A549 treated with AZD9567 at 1 μM for 4 hours (cell line): ENCODE results near the gene GOLGA8N. TPM values are rescaled to one million over a fixed set of nuclear protein-coding genes. Genes with fewer than 3 reads are reported as not detected.

Source experiments
- total RNA-seq: library from RNA; stranded (reverse); fragments of 200-300 nt; extraction: Qiagen RNA extraction; gene quantifications from 5 replicates; pipeline ENCODE4 v1.2.3, GENCODE V29; 2022; ENCODE audit not compliant: insufficient read depth

The GOLGA8N gene
- total RNA-seq = 1.3 to 2.2 TPM (median 1.9 TPM) in 5 replicates

GRCh38 chr15:32593151-32593550 is at the start of gene GOLGA8N:
GOLGA8N (plus strand) TSS chr15:32593456.

GRCh38 chr15:32615051-32615870 is 22.0 kb downstream of the GOLGA8N start, which contains the start of gene ARHGAP11A:
ARHGAP11A (plus strand) TSS chr15:32615504; CDS start chr15:32616212, 708 bp downstream.

GRCh38 chr15:32641517-32642059 is 48.3 kb downstream of the GOLGA8N start, which contains the start of gene SCG5:
SCG5 (plus strand) TSS chr15:32641710; CDS start chr15:32643593, 1,883 bp downstream.

Other genes with a start within 250 kb of the GOLGA8N start
- gene GOLGA8K, start 190.2 kb upstream of the GOLGA8N start, total RNA-seq = 0.43 to 1.1 TPM (median 0.97 TPM) in 4 of 5 replicates, not detected in the other
- gene GOLGA8O, start 137.8 kb upstream of the GOLGA8N start, total RNA-seq = 0.30 to 0.63 TPM (median 0.49 TPM) in 4 of 5 replicates, not detected in the other
- gene ARHGAP11A, start 22.0 kb downstream of the GOLGA8N start, total RNA-seq = 62.2 to 116 TPM (median 69.6 TPM) in 5 replicates
- gene SCG5, start 48.3 kb downstream of the GOLGA8N start, total RNA-seq = 1.4 to 2.7 TPM (median 1.6 TPM) in 5 replicates
- 2.8 to 5.2 TPM (median 3.8 TPM) in 5 replicates for gene GREM1, start 124.5 kb downstream of the GOLGA8N start, total RNA-seq